Calu3 (cell line): ENCODE measurements around the gene THNSL1. TPM values are rescaled to one million over a fixed set of nuclear protein-coding genes. Genes with fewer than 3 reads are reported as not detected.

Experiments
- BruUV-seq: library from RNA; stranded (reverse); fragments of 400-500 nt; replicated peaks from 2 replicates; lab custom pipeline; 2021; lab: Mats Ljungman, UMichigan
- CTCF ChIA-PET: fragments of 300-600 bp; sonication (Branson Sonifier 250); formaldehyde crosslinking; loops from one replicate; lab custom pipeline; 2022; ENCODE audit warnings: antibody characterized with exemption; lab: Charles Lee
- DNase-seq: peaks from one replicate; pipeline ENCODE4 v3.0.0; 2022
- H3K27ac Mint-ChIP-seq: one replicate; pipeline ENCODE4 v1.8.0; 2022; ENCODE audit warnings: mixed read lengths; ENCODE audit not compliant: unreplicated experiment
- H3K27me3 Mint-ChIP-seq: one replicate; pipeline ENCODE4 v1.8.0; 2022; ENCODE audit warnings: mixed read lengths; ENCODE audit not compliant: unreplicated experiment
- H3K36me3 Mint-ChIP-seq: one replicate; pipeline ENCODE4 v1.8.0; 2022; ENCODE audit warnings: mild to moderate bottlenecking, moderate library complexity, mixed read lengths; ENCODE audit not compliant: insufficient read depth, unreplicated experiment
- H3K4me1 Mint-ChIP-seq: one replicate; pipeline ENCODE4 v1.8.0; 2022; ENCODE audit warnings: mild to moderate bottlenecking, low read depth, mixed read lengths; ENCODE audit not compliant: unreplicated experiment
- H3K4me3 Mint-ChIP-seq: one replicate; pipeline ENCODE4 v1.8.0; 2022; ENCODE audit warnings: mild to moderate bottlenecking, low read depth, moderate library complexity, mixed read lengths; ENCODE audit not compliant: unreplicated experiment
- H3K9me3 Mint-ChIP-seq: one replicate; pipeline ENCODE4 v1.8.0; 2022; ENCODE audit warnings: low read depth, mixed read lengths; ENCODE audit not compliant: unreplicated experiment
- CTCF ChIP-seq: fragments of 200-600 bp; IDR thresholded peaks from one replicate; pipeline ENCODE4 v1.8.0; 2022; ENCODE audit warnings: antibody characterized with exemption; ENCODE audit not compliant: unreplicated experiment
- intact Hi-C: fragments of 100-400 bp; cut with micrococcal nuclease; formaldehyde crosslinking; loops from one replicate; pipeline ENCODE4 v1.10.0; 2022; ENCODE audit not compliant: unreplicated experiment
- total RNA-seq: library from RNA; stranded (reverse); gene quantifications from 2 replicates; pipeline ENCODE4 v1.2.3, GENCODE V29; 2022

Gene THNSL1
- total RNA-seq, 1 experiment from 2014 or later, result 6.6 TPM

- H3K9me3 Mint-ChIP-seq, result no peaks in the 10 kb centered on the region
- intact Hi-C loops, result no loop called here
- CTCF ChIA-PET, result no interaction called here
- H3K36me3 Mint-ChIP-seq, result no peaks in the 10 kb centered on the region
- no peak for DNase-seq
- no peaks in the 10 kb centered on the region for H3K27me3 Mint-ChIP-seq
- H3K27ac Mint-ChIP-seq, result no peak overlapping the region
- H3K4me3 Mint-ChIP-seq, result no peak overlapping the region
- TF ChIP-seq CTCF, result no peak
- BruUV-seq, result no TSS peak
- H3K4me1 Mint-ChIP-seq, result peaks cover 22% of the 10 kb centered on the region
Observed at GRCh38 chr10:25038325-25038724, 21.9 kb downstream of the THNSL1 start.

- Mint-ChIP-seq H3K4me3 (no peak overlapping the region), H3K27me3 (no peaks in the 10 kb centered on the region), H3K4me1 (peaks cover 22% of the 10 kb centered on the region), H3K27ac (no peak overlapping the region), H3K9me3 (no peaks in the 10 kb centered on the region), H3K36me3 (no peaks in the 10 kb centered on the region)
- DNase-seq, result no peak
- BruUV-seq, result no TSS peak
- no peak for TF ChIP-seq CTCF
- intact Hi-C loops, result no loop called here
- CTCF ChIA-PET, result interaction anchor here (0.6 to 0.7 kb wide), 3 partner anchors 72 to 1574 kb away, joined by 4 read pairs; no protein-coding TSS in a partner anchor
Observed at GRCh38 chr10:25039531-25039930, 23.1 kb downstream of the THNSL1 start.

GRCh38 chr10:25046641-25047040 lies 30.2 kb downstream of the THNSL1 start:
- CTCF ChIA-PET, result no interaction called here
- Mint-ChIP-seq H3K4me3 (no peak overlapping the region), H3K27me3 (no peaks in the 10 kb centered on the region), H3K36me3 (no peaks in the 10 kb centered on the region), H3K27ac (no peak overlapping the region), H3K9me3 (no peaks in the 10 kb centered on the region), H3K4me1 (peaks cover 3% of the 10 kb centered on the region)
- DNase-seq, result no peak
- intact Hi-C loops, result no loop called here
- no TSS peak for BruUV-seq
- no peak for TF ChIP-seq CTCF

- CTCF ChIA-PET, result no interaction called here
- intact Hi-C loops, result no loop called here
- H3K4me3 Mint-ChIP-seq, result no peak overlapping the region
- no peaks in the 10 kb centered on the region for H3K27me3 Mint-ChIP-seq
- H3K9me3 Mint-ChIP-seq, result no peaks in the 10 kb centered on the region
- H3K36me3 Mint-ChIP-seq, result no peaks in the 10 kb centered on the region
- H3K4me1 Mint-ChIP-seq, result no peaks in the 10 kb centered on the region
- BruUV-seq, result no TSS peak
- no peak overlapping the region for H3K27ac Mint-ChIP-seq
- no peak for DNase-seq
- TF ChIP-seq CTCF, result no peak
Observed at GRCh38 chr10:25047088-25047487, 30.7 kb downstream of the THNSL1 start.
